H1 (cell line): ENCODE data around the gene RPS6KA2.

Source experiments
- POLR2A ChIP-seq, 2 experiments: IDR thresholded peaks; 1 replicate in 1 of 2; 2 replicates in 1 of 2; pipeline ENCODE4 v1.6.1; 2011; ENCODE audit warnings: low read depth in 2 of 2, low read length in 2 of 2, mild to moderate bottlenecking in 2 of 2; ENCODE audit errors: control extremely low read depth in 1 of 2
- RAD21 ChIP-seq, 2 experiments: IDR thresholded peaks in 1 of 2; conservative IDR thresholded peaks in 1 of 2; 2 replicates each; pipeline ENCODE4 v1.6.1; 2011; ENCODE audit warnings: low read depth in 2 of 2, low read length in 2 of 2, improper control_type of control experiment in 1 of 2, inconsistent platforms in 1 of 2, mild to moderate bottlenecking in 1 of 2, moderate library complexity in 1 of 2
- TF ChIP-seq, protein P1 (sequence below): IDR thresholded peaks from 2 replicates; pipeline ENCODE4 v1.6.1; 2012; ENCODE audit warnings: inconsistent platforms

DNA sequence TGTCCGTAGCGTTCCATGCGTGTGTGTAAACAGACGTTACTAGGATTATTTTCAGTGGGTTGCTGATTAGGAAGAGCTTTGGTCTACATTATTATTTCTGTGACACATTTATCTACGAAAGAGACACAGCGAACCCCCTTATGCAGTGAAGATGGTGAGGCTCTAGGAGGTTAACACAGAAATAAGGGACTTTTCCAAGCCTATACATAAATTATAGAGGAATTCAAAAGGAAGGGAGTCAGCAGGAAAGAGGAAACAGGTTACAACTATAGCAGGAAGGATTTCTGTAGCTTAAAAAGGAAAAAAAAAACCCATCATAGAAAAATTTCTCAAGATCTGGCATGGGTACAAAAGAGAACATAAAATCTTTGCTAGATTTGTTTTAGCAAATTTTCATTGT lies 12.9 kb upstream of the RPS6KA2 start:
- TF ChIP-seq POLR2A (IDR thresholded peaks at IDR 0.05; ENCODE audit: control extremely low read depth in 1 of 2, low read depth in 2 of 2, low read length in 2 of 2) (no peak), RAD21 (IDR thresholded peaks at IDR 0.05 in 1 of 2, conservative IDR thresholded peaks at IDR 0.05 in 1 of 2; ENCODE audit: low read depth in 2 of 2, low read length in 2 of 2) (no peak)
- TF ChIP-seq, protein P1, sequence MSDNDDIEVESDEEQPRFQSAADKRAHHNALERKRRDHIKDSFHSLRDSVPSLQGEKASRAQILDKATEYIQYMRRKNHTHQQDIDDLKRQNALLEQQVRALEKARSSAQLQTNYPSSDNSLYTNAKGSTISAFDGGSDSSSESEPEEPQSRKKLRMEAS: no peak
